Sigmoid colon (tissue), 7 donors: ENCODE data around the gene RNF149. TPM values are rescaled to one million over a fixed set of nuclear protein-coding genes. Genes with fewer than 3 reads are reported as not detected.
A peak's percentile ranks its signal among the peaks of the same experiment; 100 is the strongest.
"Not testable (repeated sequence)": the region's sequence is repeated elsewhere in the genome, so short reads cannot be mapped to it uniquely, and the experiment has no call there.

Experiments used
- DNase-seq: peaks from one replicate; pipeline ENCODE4 v3.0.0-alpha.2; 2019
- H3K27ac ChIP-seq, 4 donors: fragments of 200-600 bp; sonication (generic); one replicate each; pipeline ENCODE4 v1.5.1; 2016 to 2019; ENCODE audit warnings: mild to moderate bottlenecking in 1 of 4
- H3K27me3 ChIP-seq, 3 donors: fragments of 200-600 bp; sonication (generic); one replicate each; pipeline ENCODE4 v1.5.1; 2019; ENCODE audit warnings: mild to moderate bottlenecking in 1 of 3
- H3K36me3 ChIP-seq, 4 donors: fragments of 200-600 bp; sonication (generic); one replicate each; pipeline ENCODE4 v1.5.1; 2016 to 2019
- H3K4me1 ChIP-seq, 4 donors: fragments of 200-600 bp; sonication (generic); one replicate each; pipeline ENCODE4 v1.5.1; 2017 to 2019
- H3K4me3 ChIP-seq, 4 donors: fragments of 200-600 bp; sonication (generic); one replicate each; pipeline ENCODE4 v1.5.1; 2017 to 2019; ENCODE audit warnings: mild to moderate bottlenecking in 2 of 4, moderate library complexity in 1 of 4
- H3K9me3 ChIP-seq, 4 donors: fragments of 200-600 bp in 3 of 4; sonication (generic) in 3 of 4; one replicate each; pipeline versions ENCODE4 v1.5.1 to v1.6.1; 2013 to 2019
- EP300 ChIP-seq, 4 donors: sonication (generic); formaldehyde crosslinking; IDR thresholded peaks; one replicate each; pipeline ENCODE4 v1.6.1; 2017; ENCODE audit warnings: antibody characterized with exemption in 4 of 4
- POLR2A ChIP-seq, 2 donors: fragments of 450-650 bp; IDR thresholded peaks; one replicate each; pipeline ENCODE4 v1.6.1; 2016; ENCODE audit warnings: antibody characterized with exemption in 2 of 2, mild to moderate bottlenecking in 2 of 2, moderate library complexity in 2 of 2
- POLR2AphosphoS5 ChIP-seq, 4 donors: sonication (generic); formaldehyde crosslinking; IDR thresholded peaks; one replicate each; pipeline ENCODE4 v1.6.1; 2017; ENCODE audit warnings: antibody characterized with exemption in 4 of 4
- WGBS, 2 donors: extraction: QIAGEN DNeasy Blood & Tissue Kit; methylation state at CpG; one replicate each; pipeline ENCODE4 v1.1.7; 2013; 5-methylcytosine and 5-hydroxymethylcytosine counted together
- intact Hi-C: fragments of 100-400 bp; cut with DNase I; formaldehyde crosslinking; loops from one replicate; pipeline ENCODE4 v1.15.1; 2023
- polyA plus RNA-seq, 3 donors: library from polyadenylated mRNA; stranded (reverse); fragments of 200-250 nt; gene quantifications; one replicate each; pipeline ENCODE4 v1.2.3, GENCODE V29; 2013
- total RNA-seq, 4 donors: library from RNA; depleted of rRNA; stranded (reverse); fragments of >200 nt; gene quantifications; one replicate each; pipeline ENCODE4 v1.1.0, GENCODE V29; 2016
- TF ChIP-seq, protein P1 (sequence below), 4 experiments: fragments of 450-650 bp in 3 of 4; fragments of 200-600 bp in 1 of 4; IDR thresholded peaks; one replicate each; pipeline ENCODE4 v1.5.1; 2016 to 2019; ENCODE audit warnings: antibody characterized with exemption in 4 of 4, mild to moderate bottlenecking in 3 of 4, moderate library complexity in 2 of 4
- donor health status: healthy with polysubstance abuse.
- donor health status: Bipolar disorder and iron deficiency.
- donor health status: healthy.

Gene RNF149
- total and polyA plus RNA-seq, 7 donors, result 11.4 to 65.4 (median 40.0) TPM

DNA sequence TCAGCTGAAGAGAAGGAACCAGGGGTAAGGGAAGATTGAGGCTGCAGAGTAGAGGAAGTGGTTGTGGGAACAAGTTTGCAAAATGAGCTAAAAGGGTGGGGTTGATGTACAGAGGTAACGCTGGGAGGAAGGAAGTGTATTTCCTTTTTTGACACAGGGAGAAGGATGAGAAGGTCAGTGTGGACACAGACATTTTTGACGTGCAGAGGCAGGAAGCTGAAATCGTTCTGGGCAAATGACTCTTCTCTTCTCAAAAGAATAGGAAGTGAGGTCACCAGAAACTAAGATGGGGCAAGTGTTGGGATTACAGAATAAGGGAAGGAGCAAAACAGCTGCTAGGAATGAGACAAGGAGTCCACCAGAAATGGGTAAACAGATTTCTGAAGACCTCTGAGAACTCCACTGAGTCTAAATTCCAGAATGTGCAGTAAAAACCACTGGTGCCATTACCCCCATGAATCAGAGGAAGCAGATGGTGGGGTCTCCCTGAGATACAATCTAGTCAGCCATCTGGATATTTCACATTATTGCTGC lies 20.0 kb upstream of the RNF149 start:
- no peak overlapping the region for H3K4me3 ChIP-seq
- 3 to 8% methylated on average over 3 of the region's 3 CpGs for WGBS, 2 donors
- TF ChIP-seq EP300 (IDR thresholded peaks at IDR 0.05), result peak in 1 of 4 donors; percentile 34
- TF ChIP-seq, protein P1, sequence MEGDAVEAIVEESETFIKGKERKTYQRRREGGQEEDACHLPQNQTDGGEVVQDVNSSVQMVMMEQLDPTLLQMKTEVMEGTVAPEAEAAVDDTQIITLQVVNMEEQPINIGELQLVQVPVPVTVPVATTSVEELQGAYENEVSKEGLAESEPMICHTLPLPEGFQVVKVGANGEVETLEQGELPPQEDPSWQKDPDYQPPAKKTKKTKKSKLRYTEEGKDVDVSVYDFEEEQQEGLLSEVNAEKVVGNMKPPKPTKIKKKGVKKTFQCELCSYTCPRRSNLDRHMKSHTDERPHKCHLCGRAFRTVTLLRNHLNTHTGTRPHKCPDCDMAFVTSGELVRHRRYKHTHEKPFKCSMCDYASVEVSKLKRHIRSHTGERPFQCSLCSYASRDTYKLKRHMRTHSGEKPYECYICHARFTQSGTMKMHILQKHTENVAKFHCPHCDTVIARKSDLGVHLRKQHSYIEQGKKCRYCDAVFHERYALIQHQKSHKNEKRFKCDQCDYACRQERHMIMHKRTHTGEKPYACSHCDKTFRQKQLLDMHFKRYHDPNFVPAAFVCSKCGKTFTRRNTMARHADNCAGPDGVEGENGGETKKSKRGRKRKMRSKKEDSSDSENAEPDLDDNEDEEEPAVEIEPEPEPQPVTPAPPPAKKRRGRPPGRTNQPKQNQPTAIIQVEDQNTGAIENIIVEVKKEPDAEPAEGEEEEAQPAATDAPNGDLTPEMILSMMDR (IDR thresholded peaks at IDR 0.05), result no peak
- TF ChIP-seq POLR2AphosphoS5 (IDR thresholded peaks at IDR 0.05), result peak in 2 of 4 donors; percentile 11 to 50
- H3K27ac ChIP-seq, result peak overlapping the region in 2 of 4 donors; percentile 21 to 49
- H3K4me1 ChIP-seq, result peaks cover 0 to 6% (median 0%) of the 10 kb centered on the region in 4 donors
- no peak for DNase-seq
- no peaks in the 10 kb centered on the region for H3K27me3 ChIP-seq
- H3K36me3 ChIP-seq, result no peaks in the 10 kb centered on the region
- no peaks in the 10 kb centered on the region for H3K9me3 ChIP-seq
- intact Hi-C loops, result no loop called here

DNA sequence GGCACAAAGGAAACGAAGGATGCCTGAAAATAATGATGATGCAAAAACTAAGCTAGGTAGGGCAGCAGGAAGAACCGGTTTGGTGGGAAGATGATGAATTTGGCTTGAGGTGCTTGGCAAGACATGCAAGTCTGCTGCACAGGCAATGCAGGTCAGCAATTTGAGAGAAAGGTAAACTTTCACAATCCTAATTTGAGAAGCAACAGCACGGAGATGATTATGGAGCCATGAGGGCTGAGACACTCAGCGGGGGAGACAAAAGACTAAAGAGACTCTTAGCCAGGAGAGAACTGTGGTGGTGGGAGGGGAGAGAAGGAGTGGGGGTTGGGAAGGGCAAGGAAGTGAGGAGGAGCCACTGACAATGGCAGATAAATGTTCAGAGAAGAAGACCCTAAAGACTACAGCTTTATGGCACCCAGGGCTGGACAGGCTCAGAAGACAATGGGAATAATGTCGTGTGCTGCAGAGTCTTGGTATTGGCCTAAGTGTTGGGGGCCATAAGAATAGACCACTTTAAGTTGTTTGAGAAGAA lies 19.4 kb upstream of the RNF149 start:
- no peak for TF ChIP-seq EP300 (IDR thresholded peaks at IDR 0.05)
- TF ChIP-seq, protein P1 (IDR thresholded peaks at IDR 0.05), result no peak
- no peak for TF ChIP-seq POLR2AphosphoS5 (IDR thresholded peaks at IDR 0.05)
- TF ChIP-seq POLR2A (IDR thresholded peaks at IDR 0.05), result no peak
- no peaks in the 10 kb centered on the region for H3K27me3 ChIP-seq
- no peaks in the 10 kb centered on the region for H3K36me3 ChIP-seq
- WGBS, 2 donors, result 11 to 48% methylated on average over 5 of the region's 5 CpGs
- intact Hi-C loops, result no loop called here
- DNase-seq, result no peak
- H3K4me3 ChIP-seq, result no peak overlapping the region
- H3K27ac ChIP-seq, result peak overlapping the region in 3 of 4 donors; percentile 9 to 21 (median 18)
- no peaks in the 10 kb centered on the region for H3K9me3 ChIP-seq
- H3K4me1 ChIP-seq, result peaks cover 0 to 6% (median 0%) of the 10 kb centered on the region in 4 donors

DNA sequence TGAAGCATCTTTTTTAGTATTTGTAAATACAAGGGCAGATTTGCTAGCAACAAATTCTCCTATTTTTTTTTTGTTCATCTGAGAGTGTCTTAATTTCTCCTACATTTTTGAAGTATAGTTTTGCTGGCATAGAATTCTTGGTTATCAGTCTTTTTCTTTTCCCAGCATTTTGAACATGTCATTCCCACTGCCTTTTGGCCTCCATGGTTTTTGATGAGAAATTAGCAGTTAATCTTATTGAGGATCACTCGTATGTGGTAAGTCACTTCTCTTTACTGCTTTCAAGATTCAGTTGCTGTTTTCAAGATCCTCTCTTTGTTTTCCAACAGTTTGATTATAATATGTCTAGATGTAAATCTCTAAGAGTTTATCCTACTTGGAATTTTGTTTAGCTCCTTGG lies 16.9 kb upstream of the RNF149 start:
- Histone ChIP-seq H3K4me1 (peaks cover 0 to 6% (median 0%) of the 10 kb centered on the region in 4 donors), H3K9me3 (no peaks in the 10 kb centered on the region), H3K36me3 (no peaks in the 10 kb centered on the region), H3K27me3 (no peaks in the 10 kb centered on the region), H3K4me3 (no peak overlapping the region), H3K27ac (no peak overlapping the region)
- 88 to 98% methylated on average over 1 of the region's 1 CpG for WGBS, 2 donors
- TF ChIP-seq EP300 (IDR thresholded peaks at IDR 0.05) (no peak), POLR2A (IDR thresholded peaks at IDR 0.05) (no peak), POLR2AphosphoS5 (IDR thresholded peaks at IDR 0.05) (no peak)
- TF ChIP-seq, protein P1 (IDR thresholded peaks at IDR 0.05), result no peak
- intact Hi-C loops, result no loop called here
- no peak for DNase-seq

DNA sequence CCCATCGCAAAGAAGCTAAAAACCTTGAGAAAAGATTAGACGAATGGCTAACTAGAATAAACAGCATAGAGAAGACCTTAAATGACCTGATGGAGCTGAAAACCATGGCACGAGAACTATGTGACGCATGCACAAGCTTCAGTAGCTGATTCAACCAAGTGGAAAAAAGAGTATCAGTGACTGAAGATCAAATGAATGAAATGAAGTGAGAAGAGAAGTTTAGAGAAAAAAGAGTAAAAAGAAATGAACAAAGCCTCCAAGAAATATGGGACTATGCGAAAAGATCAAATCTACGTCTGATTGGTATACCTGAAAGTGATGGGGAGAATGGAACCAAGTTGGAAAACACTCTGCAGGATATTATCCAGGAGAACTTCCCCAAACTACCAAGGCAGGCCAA lies 8.1 kb upstream of the RNF149 start:
- WGBS, 2 donors, result 90 to 91% methylated on average over 6 of the region's 6 CpGs

DNA sequence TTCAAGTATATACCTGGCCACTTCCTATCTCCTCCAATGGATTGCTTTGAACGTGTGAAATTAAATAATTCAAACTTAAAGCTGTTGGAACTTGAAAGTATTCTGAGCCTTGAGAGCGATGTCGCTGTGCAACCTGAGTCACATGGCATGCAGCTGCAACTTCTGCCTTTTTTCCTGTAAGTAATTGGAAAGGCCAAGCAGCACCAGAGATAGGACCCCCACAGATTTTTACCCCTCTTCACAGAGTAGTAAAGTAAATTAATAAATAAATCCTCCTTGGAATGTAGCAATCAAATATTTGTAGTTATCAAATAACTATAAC lies 3.2 kb upstream of the RNF149 start:
- Histone ChIP-seq H3K36me3 (no peaks in the 10 kb centered on the region), H3K4me3 (no peak overlapping the region), H3K27ac (no peak overlapping the region), H3K4me1 (peaks cover 0 to 15% (median 9%) of the 10 kb centered on the region in 4 donors), H3K9me3 (no peaks in the 10 kb centered on the region), H3K27me3 (no peaks in the 10 kb centered on the region)
- TF ChIP-seq POLR2A (IDR thresholded peaks at IDR 0.05), result no peak
- TF ChIP-seq EP300 (IDR thresholded peaks at IDR 0.05), result no peak
- TF ChIP-seq POLR2AphosphoS5 (IDR thresholded peaks at IDR 0.05), result no peak
- TF ChIP-seq, protein P1 (IDR thresholded peaks at IDR 0.05), result no peak
- intact Hi-C loops, result no loop called here
- WGBS, 2 donors, result 47 to 55% methylated on average over 3 of the region's 3 CpGs
- DNase-seq, result no peak

More for the DNA sequence above, 8.1 kb upstream of the RNF149 start:
- DNase-seq, H3K4me1 ChIP-seq, H3K27me3 ChIP-seq, H3K4me3 ChIP-seq, H3K9me3 ChIP-seq, intact Hi-C loops, H3K36me3 ChIP-seq, H3K27ac ChIP-seq: not testable (repeated sequence)
